ENCODE data around the gene PDE6A.

DNA sequence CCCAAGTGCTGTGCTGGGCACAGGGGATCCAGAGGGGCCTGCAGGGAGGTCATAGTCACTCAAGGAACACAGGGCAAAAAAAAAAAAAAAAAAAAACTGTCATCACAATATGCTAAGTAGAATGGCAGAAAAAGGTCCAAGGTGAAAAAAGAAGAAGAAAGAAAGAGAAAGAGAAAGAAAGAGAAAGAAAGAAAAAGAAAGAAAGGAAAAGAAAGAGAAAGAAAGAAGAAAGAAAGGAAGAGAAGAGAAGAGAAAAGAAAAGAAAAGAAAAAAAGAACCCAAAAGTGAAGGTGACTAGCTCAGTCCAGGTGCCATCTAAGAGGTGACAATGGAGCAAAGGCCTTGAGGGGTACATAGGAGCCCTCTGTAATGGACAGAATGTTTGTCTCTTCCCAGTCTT, 73.9 kb downstream of the PDE6A start:
- TF ChIP-seq, protein P1, sequence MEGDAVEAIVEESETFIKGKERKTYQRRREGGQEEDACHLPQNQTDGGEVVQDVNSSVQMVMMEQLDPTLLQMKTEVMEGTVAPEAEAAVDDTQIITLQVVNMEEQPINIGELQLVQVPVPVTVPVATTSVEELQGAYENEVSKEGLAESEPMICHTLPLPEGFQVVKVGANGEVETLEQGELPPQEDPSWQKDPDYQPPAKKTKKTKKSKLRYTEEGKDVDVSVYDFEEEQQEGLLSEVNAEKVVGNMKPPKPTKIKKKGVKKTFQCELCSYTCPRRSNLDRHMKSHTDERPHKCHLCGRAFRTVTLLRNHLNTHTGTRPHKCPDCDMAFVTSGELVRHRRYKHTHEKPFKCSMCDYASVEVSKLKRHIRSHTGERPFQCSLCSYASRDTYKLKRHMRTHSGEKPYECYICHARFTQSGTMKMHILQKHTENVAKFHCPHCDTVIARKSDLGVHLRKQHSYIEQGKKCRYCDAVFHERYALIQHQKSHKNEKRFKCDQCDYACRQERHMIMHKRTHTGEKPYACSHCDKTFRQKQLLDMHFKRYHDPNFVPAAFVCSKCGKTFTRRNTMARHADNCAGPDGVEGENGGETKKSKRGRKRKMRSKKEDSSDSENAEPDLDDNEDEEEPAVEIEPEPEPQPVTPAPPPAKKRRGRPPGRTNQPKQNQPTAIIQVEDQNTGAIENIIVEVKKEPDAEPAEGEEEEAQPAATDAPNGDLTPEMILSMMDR (IDR thresholded peaks at IDR 0.05; ENCODE audit: low read depth, low read length): no peak
- TF ChIP-seq POLR2A (IDR thresholded peaks at IDR 0.05; ENCODE audit: extremely low read depth, insufficient read length) (no peak), MYC (IDR thresholded peaks at IDR 0.05; ENCODE audit: low read depth, low read length) (no peak)

Measured in NB4 (cell line).